ENCODE measurements around the gene SPATA31D3. TPM values are rescaled to one million over a fixed set of nuclear protein-coding genes. Genes with fewer than 3 reads are reported as not detected.

Gene SPATA31D3
- total RNA-seq, 4 donors from 2014 or later = not detected

DNA sequence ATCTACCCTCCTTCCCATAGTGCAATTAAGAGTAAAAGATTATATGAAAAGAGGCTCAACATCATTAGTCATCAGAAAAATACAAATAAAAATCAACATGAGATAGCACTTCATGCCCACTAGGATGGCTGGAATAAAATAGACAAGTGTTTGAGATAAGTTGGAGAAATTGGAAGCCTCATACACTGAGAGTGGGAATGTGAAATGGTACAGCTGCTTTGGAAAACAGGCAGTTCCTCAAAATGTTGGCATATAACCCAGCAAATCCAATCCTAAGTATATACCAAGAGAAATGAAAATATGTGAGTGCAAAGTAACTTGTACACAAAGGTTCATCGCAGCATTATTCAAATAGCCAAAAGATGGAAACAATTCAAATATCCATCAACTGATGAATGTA lies 9.8 kb downstream of the SPATA31D3 start:
- Histone ChIP-seq H3K36me3 (no peaks in the 10 kb centered on the region), H3K27ac (no peak overlapping the region), H3K9me3 (peaks cover 0 to 10% (median 9%) of the 10 kb centered on the region in 3 donors), H3K4me3 (no peak overlapping the region), H3K27me3 (no peaks in the 10 kb centered on the region), H3K4me1 (no peaks in the 10 kb centered on the region)
- TF ChIP-seq, protein P1, sequence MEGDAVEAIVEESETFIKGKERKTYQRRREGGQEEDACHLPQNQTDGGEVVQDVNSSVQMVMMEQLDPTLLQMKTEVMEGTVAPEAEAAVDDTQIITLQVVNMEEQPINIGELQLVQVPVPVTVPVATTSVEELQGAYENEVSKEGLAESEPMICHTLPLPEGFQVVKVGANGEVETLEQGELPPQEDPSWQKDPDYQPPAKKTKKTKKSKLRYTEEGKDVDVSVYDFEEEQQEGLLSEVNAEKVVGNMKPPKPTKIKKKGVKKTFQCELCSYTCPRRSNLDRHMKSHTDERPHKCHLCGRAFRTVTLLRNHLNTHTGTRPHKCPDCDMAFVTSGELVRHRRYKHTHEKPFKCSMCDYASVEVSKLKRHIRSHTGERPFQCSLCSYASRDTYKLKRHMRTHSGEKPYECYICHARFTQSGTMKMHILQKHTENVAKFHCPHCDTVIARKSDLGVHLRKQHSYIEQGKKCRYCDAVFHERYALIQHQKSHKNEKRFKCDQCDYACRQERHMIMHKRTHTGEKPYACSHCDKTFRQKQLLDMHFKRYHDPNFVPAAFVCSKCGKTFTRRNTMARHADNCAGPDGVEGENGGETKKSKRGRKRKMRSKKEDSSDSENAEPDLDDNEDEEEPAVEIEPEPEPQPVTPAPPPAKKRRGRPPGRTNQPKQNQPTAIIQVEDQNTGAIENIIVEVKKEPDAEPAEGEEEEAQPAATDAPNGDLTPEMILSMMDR (IDR thresholded peaks at IDR 0.05) = no peak
- no peak for TF ChIP-seq POLR2A (IDR thresholded peaks at IDR 0.05)
- intact Hi-C loops (cut with DNase I) = no loop called here
- 83 to 95% methylated on average over 1 of the region's 1 CpG for WGBS, 2 donors
- DNase-seq = no peak

DNA sequence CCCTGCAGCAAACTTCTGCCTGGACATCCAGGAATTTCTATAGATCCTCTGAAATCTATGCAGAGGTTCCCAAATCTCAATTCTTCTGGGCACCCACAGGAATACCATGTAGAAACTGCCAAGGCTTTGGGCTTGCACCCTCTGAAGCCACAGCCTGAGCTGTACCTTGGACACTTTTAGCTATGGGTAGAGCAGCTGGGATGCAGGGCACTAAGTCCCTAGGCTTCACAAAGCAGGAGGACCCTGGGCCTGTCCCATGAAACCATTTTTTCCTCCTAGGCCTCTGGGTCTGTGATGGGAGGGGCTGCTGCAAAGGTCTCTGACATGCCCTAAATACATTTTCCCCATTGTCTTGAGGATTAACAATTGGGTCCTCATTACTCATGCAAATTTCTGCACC lies 12.3 kb downstream of the SPATA31D3 start:
- Histone ChIP-seq H3K36me3 (no peaks in the 10 kb centered on the region), H3K4me3 (no peak overlapping the region), H3K4me1 (no peaks in the 10 kb centered on the region), H3K27me3 (no peaks in the 10 kb centered on the region), H3K9me3 (peaks cover 0 to 10% (median 9%) of the 10 kb centered on the region in 3 donors), H3K27ac (no peak overlapping the region)
- DNase-seq = no peak
- TF ChIP-seq POLR2A (IDR thresholded peaks at IDR 0.05) = no peak
- TF ChIP-seq, protein P1 (IDR thresholded peaks at IDR 0.05) = no peak
- intact Hi-C loops (cut with DNase I) = no loop called here

DNA sequence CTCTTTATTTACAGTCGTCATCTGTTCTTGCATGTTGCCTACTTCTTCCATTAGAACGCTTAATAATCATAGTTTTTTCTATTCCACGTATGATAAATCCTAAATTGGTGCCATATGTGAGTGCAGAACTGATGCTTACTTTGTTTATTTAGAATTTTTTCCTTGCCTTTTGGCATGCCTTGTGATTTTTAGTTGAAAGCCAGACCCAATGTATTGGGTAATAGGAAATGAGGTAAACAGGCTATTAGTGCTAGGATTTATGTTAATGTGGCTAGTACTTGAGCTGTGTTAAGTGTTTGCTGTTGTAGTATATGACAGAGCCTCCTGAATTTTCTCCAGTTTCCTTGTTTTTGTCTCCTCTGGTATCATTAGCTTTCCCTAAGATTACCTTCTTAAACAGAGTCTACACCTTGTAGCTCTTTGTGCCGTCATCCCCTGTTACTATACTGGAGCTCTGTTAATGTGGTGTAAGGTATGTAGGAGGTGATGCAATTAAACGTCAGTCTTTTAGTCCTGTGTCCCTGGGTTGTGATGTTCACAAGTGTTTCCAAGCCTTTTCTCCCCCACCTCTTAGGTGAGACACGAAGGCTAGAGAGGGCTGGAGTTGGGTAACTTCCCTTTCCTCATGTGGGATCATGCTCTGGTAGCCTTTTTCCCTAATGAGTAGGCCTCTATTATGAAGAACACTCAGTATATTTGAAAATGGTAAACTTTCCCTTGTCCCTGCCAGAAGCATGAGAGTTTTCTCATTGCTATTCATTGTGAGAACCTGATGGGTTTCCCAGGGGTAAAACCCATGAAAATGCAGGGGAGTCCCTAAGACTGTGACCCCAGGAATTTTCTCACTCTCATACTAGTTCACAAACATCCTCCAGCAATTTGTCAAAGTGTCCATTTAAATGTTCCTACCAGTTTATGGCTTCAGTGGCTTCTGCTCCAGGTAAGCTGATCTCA lies 21.2 kb downstream of the SPATA31D3 start:
- no peak overlapping the region for H3K4me3 ChIP-seq
- H3K36me3 ChIP-seq = no peaks in the 10 kb centered on the region
- H3K9me3 ChIP-seq = no peaks in the 10 kb centered on the region
- DNase-seq = no peak
- intact Hi-C loops (cut with DNase I) = no loop called here
- H3K27me3 ChIP-seq = no peaks in the 10 kb centered on the region
- no peak overlapping the region for H3K27ac ChIP-seq
- TF ChIP-seq, protein P1 (IDR thresholded peaks at IDR 0.05) = no peak
- no peaks in the 10 kb centered on the region for H3K4me1 ChIP-seq
- 60 to 66% methylated on average over 6 of the region's 6 CpGs for WGBS, 2 donors

DNA sequence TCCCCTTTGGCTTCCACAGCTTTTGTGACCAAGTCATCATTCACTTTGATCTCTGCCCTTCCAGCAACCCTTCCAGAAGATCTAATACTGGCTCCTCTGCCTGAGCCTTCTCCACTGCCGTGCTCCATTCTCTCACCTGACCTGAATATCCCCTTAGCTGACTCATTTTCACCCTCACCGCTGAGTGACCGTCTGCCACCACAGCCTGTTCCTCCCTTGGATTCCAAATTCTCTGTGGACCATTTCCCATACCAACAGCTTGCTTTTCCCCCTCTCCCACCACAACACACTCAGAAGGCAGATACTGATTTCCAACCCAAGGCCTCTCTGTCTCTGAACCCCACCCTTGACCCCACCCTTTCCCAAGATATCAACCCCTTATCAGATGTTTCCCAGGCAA lies 24.7 kb downstream of the SPATA31D3 start:
- H3K27ac ChIP-seq = no peak overlapping the region
- no peak overlapping the region for H3K4me3 ChIP-seq
- H3K4me1 ChIP-seq = no peaks in the 10 kb centered on the region
- no peak for DNase-seq
- no peaks in the 10 kb centered on the region for H3K27me3 ChIP-seq
- 84 to 85% methylated on average over 3 of the region's 3 CpGs for WGBS, 2 donors
- intact Hi-C loops (cut with DNase I) = no loop called here
- no peaks in the 10 kb centered on the region for H3K9me3 ChIP-seq
- no peak for TF ChIP-seq POLR2A (IDR thresholded peaks at IDR 0.05)
- TF ChIP-seq, protein P1 (IDR thresholded peaks at IDR 0.05) = no peak
- no peaks in the 10 kb centered on the region for H3K36me3 ChIP-seq

DNA sequence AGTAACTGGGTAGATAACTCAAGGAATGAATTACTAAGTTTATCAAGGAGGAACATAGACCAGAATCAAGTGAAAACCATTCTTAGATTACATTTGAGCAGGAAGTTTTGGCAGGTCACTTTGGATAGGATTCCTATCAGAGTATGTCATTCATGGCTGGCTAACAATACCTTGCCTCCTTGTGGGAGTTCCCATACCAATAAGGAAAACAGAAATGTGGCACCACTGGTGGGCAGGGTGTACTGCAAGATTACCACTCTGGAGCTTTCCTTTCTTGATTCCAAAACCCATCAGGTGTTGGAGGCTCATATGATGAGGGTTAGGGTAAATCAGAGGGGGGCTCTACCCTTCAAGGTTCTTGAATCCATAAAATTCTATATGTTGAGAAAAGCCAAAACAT lies 26.7 kb downstream of the SPATA31D3 start:
- TF ChIP-seq, protein P1 (IDR thresholded peaks at IDR 0.05) = no peak
- TF ChIP-seq POLR2A (IDR thresholded peaks at IDR 0.05) = no peak
- Histone ChIP-seq H3K27me3 (no peaks in the 10 kb centered on the region), H3K4me1 (no peaks in the 10 kb centered on the region), H3K9me3 (no peaks in the 10 kb centered on the region), H3K4me3 (no peak overlapping the region), H3K27ac (no peak overlapping the region), H3K36me3 (no peaks in the 10 kb centered on the region)
- DNase-seq = no peak
- intact Hi-C loops (cut with DNase I) = no loop called here

All from esophagus squamous epithelium (tissue), 5 donors.